HG02981 (cell line): Measurements from ENCODE around the gene ZNF292.
A peak's percentile ranks its signal among the peaks of the same experiment; 100 is the strongest.
"Not testable (repeated sequence)": the region's sequence is repeated elsewhere in the genome, so short reads cannot be mapped to it uniquely, and the experiment has no call there.

Experiments used
- ATAC-seq: cut with Tn5 transposase; IDR thresholded peaks from one replicate; pipeline ENCODE4 v1.9.1; 2021; ENCODE audit warnings: mild to moderate bottlenecking, moderate library complexity; ENCODE audit not compliant: unreplicated experiment

The ZNF292 gene

GRCh38 chr6:87161299-87161698 is 5.9 kb downstream of the ZNF292 start:
- no peak for ATAC-seq

GRCh38 chr6:87164004-87164403 is 8.6 kb downstream of the ZNF292 start:
- no peak for ATAC-seq

GRCh38 chr6:87164506-87164905 is 9.1 kb downstream of the ZNF292 start:
- ATAC-seq, result no peak

GRCh38 chr6:87165185-87165584 is 9.8 kb downstream of the ZNF292 start:
- no peak for ATAC-seq

GRCh38 chr6:87171938-87172633 is 16.7 kb downstream of the ZNF292 start:
- no peak for ATAC-seq

GRCh38 chr6:87174078-87174579 is 18.8 kb downstream of the ZNF292 start:
- ATAC-seq, result no peak

GRCh38 chr6:87176493-87176892 is 21.1 kb downstream of the ZNF292 start:
- no peak for ATAC-seq

GRCh38 chr6:87180105-87180728 is 24.9 kb downstream of the ZNF292 start:
- ATAC-seq, result no peak

- ATAC-seq, result no peak
Measured at GRCh38 chr6:87181903-87182302, 26.5 kb downstream of the ZNF292 start.

- peak; percentile 71 for ATAC-seq
Measured at GRCh38 chr6:87182321-87182720, 27.0 kb downstream of the ZNF292 start.

GRCh38 chr6:87182940-87183339 is 27.6 kb downstream of the ZNF292 start:
- ATAC-seq, result no peak

- peak; percentile 46 for ATAC-seq
Measured at GRCh38 chr6:87183687-87184086, 28.3 kb downstream of the ZNF292 start.

GRCh38 chr6:87184762-87185250 is 29.4 kb downstream of the ZNF292 start:
- ATAC-seq, result no peak

- ATAC-seq, result no peak
Measured at GRCh38 chr6:87196275-87196842, 41.0 kb downstream of the ZNF292 start.

DNA sequence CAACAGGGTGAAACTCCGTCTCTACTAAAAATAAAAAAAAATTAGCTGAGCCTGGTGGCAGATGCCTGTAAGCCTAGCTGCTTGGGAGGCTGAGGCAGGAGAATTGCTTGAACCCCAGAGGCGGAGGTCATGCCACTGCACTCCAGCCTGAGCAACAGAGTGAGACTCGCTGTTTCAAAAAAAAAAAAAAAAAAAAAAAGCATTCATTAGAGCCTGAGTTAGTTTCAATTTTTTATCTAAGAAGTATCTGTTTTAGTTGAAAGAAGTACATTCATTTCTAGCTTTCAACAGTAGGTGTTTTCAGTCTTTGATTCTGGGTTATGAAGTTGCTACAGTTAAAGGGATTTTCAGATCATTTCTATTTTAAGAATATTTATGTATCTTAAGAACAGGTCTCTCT is 42.2 kb downstream of the ZNF292 start:
- ATAC-seq, result peak; percentile 67

- ATAC-seq, result not testable (repeated sequence)
Measured at GRCh38 chr6:87198022-87198810, 42.9 kb downstream of the ZNF292 start.

DNA sequence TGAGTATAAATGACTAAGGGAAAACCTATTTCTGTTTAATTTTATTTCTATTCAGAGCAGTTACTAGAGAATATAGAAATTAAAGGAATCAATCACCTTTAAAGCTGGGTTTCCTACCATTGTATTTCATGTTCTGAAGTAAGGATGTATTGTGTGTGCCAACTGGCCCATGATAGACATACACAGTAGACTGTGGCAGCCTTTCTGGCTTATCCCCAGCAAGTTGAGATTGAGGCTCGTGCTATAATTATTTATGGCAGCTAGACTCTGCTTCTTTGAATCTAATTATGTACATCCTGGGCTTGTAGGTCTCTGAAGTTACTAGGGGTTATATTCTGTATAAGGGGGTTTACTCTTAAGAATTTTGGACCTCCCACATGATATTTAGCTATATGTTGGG is 44.4 kb downstream of the ZNF292 start:
- ATAC-seq, result no peak

GRCh38 chr6:87200469-87201175 is 45.3 kb downstream of the ZNF292 start:
- no peak for ATAC-seq

DNA sequence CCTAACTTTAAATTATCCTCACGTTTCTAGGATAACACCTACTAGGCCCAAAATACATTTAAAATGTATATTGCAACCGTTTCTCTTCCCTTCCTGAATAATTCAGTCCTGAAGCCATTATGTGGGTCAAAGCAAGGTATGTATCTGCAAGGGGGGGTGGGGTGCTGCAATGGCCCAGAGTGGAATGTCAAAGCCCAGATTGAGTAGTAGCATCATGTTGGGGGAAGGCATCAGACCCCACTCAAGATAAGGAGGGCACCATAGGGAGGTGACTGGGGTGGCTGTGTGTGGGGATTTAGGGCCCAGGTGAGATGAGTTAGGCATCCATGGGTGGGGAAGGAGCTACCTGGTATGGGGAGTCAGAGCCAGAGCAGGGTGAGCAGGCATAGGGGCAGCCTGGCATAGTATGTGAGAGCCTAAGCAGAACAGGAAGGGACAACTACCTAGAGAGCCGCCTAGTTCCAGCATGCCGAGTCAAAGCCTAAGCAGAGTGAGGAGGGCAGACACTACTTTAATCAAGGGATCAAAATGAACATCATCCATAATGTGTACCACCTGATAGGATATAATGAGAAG is 48.2 kb downstream of the ZNF292 start:
- no peak for ATAC-seq

DNA sequence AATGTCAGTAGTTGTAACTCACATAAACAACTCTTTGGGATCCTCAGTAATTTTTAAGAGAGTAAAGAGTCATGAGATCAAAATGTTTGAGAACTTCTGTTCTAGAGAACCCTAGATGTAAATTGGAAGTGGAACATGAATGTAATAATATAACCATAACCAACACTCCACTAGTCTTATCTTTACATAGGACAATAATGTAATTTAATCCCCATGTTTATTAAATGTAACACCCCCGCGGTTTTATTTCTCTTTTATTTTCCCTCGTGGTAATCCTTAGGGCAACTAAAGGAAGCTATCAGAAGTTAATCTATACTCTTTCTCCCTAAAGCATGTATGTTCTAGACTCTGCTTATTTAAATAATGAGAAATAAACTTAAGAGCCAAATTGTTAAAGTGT is 54.4 kb downstream of the ZNF292 start:
- no peak for ATAC-seq
